Activated T-helper 1 cell treated with Interleukin-2 at 50 U/mL for 16 hours (primary cell): ENCODE data around the gene CEACAM21.

Source experiments
- DNase-seq: peaks from one replicate; pipeline ENCODE4 v3.0.0-alpha.2; 2020; ENCODE audit warnings: low read depth

Gene CEACAM21

DNA sequence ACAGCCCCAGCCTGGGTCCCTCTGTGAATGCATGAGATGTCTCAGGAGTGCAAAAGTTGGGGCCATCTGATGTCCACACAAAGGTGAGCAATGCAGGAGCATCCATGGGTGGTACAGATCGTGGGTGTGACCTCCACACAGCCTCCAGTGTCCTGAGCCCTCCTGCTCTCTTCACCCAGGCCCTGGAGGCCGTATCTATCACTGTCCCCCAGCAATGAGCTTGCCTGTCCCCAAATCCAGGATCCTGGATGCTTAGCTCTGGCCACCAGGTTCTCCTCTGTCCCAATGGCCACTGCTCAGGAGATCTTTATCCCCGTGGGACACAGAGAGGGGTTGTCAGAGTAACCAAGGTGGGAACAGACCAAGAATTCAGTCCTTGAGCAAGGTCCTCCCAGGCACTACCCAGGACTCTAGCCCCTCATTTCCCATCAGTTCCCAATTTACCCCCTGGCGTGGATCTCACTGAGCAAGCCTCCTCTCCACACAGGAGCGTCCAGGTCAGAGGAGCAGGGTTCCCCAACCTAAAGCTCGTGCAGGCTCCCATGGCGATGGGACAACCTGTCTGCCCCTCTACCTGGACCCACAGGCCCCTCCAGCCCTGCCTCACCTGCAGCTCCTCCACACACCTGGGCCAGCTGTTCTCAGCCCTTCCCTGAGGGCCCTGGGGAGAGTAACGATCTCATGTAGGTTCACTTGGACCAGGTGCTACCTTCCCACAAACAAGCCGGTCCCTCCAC is 11.3 kb downstream of the CEACAM21 start:
- no peak for DNase-seq

DNA sequence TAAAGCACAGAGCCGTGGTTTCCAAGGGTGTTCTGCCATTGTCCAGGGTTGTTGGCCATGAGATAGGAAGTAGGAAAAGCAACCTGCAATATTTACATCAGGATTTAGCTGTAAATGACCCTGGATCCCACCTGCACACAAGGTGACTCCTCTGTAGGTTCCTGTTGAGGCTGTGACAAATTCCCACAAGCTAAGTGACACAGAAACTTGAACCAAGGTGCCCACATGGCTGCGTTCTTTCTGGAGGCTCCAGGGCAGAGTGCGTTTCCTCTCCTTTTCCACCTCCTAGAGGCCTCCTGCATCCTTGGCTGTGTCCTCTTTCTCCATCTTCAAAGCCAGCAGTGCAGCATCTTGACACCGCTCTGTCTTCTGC is 11.9 kb downstream of the CEACAM21 start:
- no peak for DNase-seq

GRCh38 chr19:41588497-41589209 is 12.7 kb downstream of the CEACAM21 start:
- no peak for DNase-seq

DNA sequence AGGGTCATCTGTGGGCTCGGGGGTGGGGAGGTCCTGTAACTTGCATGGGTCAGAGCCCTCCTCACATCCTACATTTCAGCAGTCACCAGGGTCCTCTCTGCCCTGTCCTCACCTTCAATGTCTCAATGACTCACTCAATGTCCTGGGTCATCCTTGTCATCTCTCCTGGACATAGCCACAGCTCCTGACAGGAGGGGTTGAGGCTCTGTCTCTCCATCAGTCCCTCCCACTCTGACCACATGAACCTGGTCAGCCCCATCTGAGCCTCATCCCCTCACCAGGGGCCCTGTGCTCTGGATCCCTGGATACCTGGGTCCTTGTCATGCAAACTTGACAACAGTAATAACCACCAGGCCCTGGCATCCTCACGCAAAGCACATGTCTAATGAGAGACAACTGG is 13.4 kb downstream of the CEACAM21 start:
- DNase-seq = no peak

GRCh38 chr19:41590936-41591335 is 15.0 kb downstream of the CEACAM21 start:
- no peak for DNase-seq

DNA sequence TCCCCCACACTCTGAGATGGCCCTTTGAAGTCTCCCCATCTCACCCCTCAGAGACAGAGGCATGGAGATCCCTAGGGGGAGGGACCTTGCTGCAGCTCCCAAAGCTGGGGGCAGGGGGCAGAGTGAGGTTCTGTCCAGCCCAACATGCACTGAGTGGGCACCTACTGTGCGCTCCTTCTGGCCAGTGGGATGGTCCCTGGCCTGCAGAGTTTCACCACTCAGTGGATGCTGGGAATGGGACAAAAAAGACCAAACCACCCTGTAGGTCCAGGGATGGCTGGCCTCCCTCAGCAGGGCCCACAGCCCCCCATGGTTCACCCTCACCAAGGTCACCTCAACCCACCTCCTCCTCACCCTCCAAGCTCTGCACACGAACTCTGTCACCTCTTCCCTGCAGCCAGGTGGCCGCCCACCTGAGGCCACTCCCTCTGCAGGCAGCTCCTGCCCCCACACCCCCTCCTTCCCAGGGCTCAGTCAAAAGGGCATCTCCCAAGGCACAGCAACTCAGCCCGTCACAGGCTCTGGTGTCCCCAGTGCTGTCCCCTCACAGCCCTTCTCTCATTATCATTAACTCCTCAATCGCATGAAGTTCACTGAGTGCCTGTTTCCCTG is 16.1 kb downstream of the CEACAM21 start:
- DNase-seq = no peak

DNA sequence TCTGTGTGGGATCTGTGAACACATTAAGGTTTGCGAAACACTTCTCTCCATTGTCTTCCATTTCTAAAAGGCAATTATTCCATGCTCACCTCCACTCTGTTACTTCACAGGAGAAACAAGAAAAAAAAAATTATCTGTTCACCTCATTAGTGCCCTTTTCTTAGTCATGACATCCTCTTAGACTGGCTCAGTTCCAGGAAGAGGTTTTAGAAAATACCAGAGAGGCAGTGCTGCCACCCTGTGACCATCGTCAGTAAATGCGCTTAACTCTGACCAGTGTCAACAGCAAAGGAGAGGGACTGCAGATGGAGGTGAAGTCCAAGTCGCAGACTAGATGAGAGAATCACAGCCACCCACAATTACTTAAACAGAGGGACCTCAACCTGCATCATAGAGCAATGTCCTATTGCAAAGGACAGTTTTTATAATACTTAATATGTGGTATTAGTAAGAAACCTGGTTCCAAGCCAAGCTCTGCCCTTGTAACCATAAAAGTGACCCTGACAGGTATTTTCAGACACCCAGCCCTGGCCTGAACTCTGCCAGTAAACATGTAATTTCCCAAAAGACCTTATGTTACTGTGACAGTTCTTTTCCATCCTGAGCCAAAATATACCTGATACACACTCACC is 19.4 kb downstream of the CEACAM21 start:
- DNase-seq = peak; percentile 47

DNA sequence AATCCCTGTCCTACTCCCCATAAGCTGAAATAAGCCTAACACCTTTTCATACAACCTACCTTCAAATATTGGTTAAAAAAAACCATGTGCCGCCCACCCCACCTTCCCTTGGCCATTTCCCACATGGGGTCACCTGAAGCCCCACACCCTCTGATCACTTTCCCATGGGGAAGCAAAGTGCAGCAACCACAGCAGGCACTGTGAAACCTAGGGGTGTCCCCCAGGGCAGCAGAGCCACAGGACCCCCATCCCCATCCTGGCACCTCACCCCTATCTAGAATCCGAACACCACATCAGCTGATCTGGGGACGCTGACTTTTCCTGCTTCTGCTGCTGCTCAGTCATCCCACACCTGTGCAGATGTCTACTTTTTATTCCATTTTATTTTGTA is 19.9 kb downstream of the CEACAM21 start:
- DNase-seq = no peak

GRCh38 chr19:41597600-41598041 is 21.7 kb downstream of the CEACAM21 start:
- peak; percentile 45 for DNase-seq

- no peak for DNase-seq
Measured at GRCh38 chr19:41599175-41599966, 23.4 kb downstream of the CEACAM21 start.

DNA sequence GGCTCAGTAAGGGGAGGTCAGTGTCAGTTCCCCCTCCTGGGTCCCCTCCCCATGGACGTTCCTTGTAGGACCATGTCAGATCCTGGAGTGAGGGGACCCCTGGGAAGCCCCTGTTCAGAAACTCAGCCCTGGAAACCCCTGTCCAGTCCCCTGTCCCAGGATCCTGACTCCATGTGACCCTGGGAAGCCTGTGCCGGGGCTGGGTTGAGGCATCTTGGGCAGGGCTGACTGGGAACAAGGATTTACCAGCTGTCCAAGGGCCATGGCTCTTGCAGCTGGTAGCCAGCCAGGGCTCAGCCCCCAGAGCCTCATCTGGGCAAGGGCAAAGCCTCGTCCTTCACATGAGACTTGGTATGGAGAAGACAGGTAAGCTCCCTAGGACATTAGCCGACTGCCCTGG is 25.8 kb downstream of the CEACAM21 start:
- DNase-seq = no peak

DNA sequence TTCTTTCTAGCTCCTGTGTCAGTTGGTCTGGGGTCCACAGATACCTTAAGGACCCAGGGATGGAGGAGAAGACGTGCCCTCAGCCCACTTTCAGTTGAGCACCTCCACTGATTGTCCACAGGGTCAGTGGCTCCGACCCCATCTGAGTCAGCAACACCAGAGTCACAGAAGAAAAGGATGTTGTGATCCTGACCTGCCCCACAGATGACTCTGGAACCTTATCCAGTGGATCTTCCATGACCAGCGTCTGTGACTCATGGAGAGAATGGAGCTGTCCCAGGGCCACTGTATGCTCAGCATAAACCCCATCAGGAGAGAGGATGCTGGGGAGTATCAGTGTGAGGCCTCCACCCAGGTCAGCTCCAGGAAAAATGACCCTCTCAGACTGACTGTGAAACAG is 28.9 kb downstream of the CEACAM21 start:
- no peak for DNase-seq

DNA sequence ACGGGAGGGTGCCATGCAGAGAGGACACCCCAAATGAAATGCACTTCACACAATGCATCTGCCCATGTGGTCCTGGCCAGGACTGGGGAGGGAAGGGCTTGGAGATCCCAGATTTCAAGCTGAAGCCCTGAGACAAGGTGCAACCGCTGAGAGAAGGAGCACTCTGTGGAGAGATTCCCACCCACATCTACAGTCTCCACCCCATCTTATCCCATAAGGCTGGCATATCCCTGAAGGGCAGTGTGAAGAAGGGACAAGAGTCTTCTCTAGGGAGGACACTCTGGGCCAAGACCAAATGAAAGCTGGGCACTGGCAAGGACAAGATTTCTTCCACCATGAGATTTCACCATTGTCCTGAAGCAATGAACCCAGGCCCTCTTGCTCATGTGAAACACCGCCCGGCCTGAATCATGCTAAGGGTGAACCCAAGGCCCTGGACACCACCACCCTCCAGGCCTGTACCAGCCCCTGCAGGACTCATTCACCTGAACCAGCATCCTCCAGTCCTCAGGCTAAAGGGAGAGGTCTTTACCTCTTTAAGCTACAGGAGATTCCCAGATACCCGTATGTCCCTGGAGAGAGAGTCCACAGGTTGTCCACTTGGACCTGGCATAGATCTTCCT is 30.4 kb downstream of the CEACAM21 start:
- no peak for DNase-seq

DNA sequence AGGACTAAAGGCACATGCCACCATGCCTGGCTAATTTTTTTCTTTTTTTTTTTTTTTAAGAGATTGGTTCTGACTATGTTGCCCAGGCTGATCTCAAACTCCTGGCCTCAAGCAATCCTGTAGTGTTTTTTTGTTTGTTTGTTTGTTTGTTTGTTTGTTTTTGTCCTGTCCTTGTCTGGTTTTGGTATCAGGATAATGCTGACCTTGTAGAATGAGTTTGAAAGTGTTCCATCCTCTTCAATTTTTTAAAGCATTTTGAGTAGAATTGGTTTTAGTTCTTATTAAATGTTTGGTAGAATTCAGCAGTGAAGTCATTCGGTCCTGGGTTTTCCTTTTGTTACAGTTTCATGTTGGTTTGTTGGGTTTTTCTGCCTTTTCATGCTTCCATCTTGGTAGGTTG is 31.7 kb downstream of the CEACAM21 start:
- no peak for DNase-seq

DNA sequence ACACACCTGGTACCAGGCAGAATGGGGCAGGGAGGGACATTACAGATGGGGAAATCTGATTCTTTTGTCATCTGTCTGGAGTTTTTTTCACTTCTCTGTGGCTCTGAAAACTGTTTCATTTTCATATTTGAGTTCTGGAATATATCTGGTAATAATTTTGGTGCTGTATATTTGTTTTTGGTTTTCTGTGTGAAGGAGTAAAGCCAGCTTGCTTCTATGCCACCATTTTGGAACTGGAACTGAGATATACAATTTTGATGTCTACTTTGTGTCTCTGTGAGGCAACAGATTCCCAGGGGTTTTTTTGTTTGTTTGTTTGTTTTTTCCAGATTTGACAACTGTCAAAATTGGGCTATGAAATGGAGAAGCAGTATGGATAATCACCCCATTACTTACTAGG is 34.8 kb downstream of the CEACAM21 start:
- no peak for DNase-seq

DNA sequence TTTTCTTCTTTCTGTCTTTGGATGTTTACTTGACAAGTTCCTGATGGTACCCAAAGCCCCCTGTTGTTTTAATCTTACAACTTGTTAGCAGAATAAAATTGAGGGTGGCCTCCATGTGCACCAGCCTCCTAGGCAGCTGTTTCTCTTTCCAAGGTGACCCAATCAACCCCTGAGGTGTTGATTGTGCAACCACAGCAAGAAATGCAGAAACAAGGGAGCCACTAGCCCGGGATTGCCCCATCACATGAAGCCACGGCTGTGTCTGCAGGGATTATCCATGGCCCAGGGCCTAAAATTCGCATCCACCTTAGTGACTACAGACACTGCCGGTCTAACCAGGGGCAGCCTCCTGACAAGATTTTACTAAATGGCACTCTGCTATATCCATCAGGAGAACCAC is 36.5 kb downstream of the CEACAM21 start:
- DNase-seq = no peak

- no peak for DNase-seq
Measured at GRCh38 chr19:41615207-41615606, 39.2 kb downstream of the CEACAM21 start.

GRCh38 chr19:41616792-41617621 is 41.0 kb downstream of the CEACAM21 start:
- DNase-seq = no peak

- no peak for DNase-seq
Measured at GRCh38 chr19:41617941-41618730, 42.2 kb downstream of the CEACAM21 start.

DNA sequence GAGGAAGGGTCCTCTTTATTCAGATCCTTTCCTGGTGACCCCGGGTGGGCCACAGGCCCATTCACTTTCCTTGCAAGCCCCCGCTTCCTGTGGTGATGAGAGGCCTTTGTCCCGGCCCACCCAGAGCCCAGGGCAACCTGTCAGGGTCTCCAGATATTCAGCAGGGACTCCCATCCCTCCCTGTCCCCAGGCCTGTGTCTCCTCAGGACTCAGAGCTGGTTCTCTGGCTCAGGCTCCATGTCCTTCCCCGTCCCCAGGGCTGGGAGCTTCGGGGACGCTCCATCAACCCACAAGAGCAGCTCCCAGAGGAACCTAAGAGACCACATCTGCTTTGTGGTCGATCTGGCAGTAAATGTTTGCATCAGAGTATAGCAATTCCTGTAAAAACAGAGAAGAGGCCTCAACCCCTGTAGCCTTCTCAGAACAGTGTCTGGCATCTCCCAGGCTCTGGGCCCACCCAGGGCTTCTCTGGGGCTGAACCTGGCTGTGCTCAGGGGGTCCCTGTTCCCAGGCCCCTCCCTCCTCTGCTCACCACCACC is 43.1 kb downstream of the CEACAM21 start:
- no peak for DNase-seq
